ENCODE measurements around the gene LIN37. TPM values are rescaled to one million over a fixed set of nuclear protein-coding genes. Genes with fewer than 3 reads are reported as not detected.
A peak's percentile ranks its signal among the peaks of the same experiment; 100 is the strongest.

The LIN37 gene
- total and polyA plus RNA-seq, 2 of the 13 experiments (the other 11 are each of a cell fraction or from before 2014, with no cell fraction given), result 6.3 to 8.7 TPM

GRCh38 chr19:35716801-35717664 is 31.3 kb upstream of the LIN37 start:
- peak overlapping the region; percentile 78 for H3K27ac ChIP-seq (ENCODE audit: extremely low read length, insufficient read depth, low read length)
- in situ Hi-C loops (cut with HindIII; ENCODE audit: extremely low pct_ligation_motif_present, low pct_unique_long_range_greater_than_20kb), result loop anchor here (5.0 kb wide), 1 partner anchor 170 kb away; the partner anchor contains the start of gene TMEM147
- TSS peak; percentile 41 for BruUV-seq (replicated peaks)
- CTCF ChIA-PET (ENCODE audit: low intra/inter-chr PET ratio, low total read pairs), result interaction anchor here (0.5 to 7.0 kb wide), 7 partner anchors 15 to 215 kb away, joined by 3 to 201 read pairs (median 7); no protein-coding TSS in a partner anchor
- intact Hi-C loops (cut with micrococcal nuclease; ENCODE audit: unreplicated experiment), result loop anchor here (1.0 kb wide), 2 partner anchors 23 to 168 kb away; no protein-coding TSS in a partner anchor
- peaks cover 8% of the 10 kb centered on the region for H4K20me1 ChIP-seq (ENCODE audit: insufficient read depth, low read length)
- H3K27me3 ChIP-seq (ENCODE audit: control insufficient read depth in 1 of 2, insufficient read depth in 2 of 2, low read length in 2 of 2), result no peaks in the 10 kb centered on the region
- H2AFZ ChIP-seq (ENCODE audit: low read length), result peak overlapping the region; percentile 12
- WGBS (ENCODE audit: low lambda C conversion rate), result under 1% methylated on average over 19 of the region's 77 CpGs
- H3K79me2 ChIP-seq (ENCODE audit: insufficient read depth, low read length), result peaks cover 21% of the 10 kb centered on the region
- peaks cover 4 to 15% of the 10 kb centered on the region in 2 experiments for H3K36me3 ChIP-seq (replicated peaks in 1 of 2; ENCODE audit: control insufficient read depth in 1 of 2, insufficient read depth in 2 of 2, low read length in 2 of 2)
- ATAC-seq (peak; percentile 82), FAIRE-seq (peak; percentile 87), DNase-seq (ENCODE audit: low spot score) (peak; percentile 93)
- POLR2A ChIA-PET, result no interaction called here
- peak overlapping the region; percentile 96 for H3K4me2 ChIP-seq (ENCODE audit: low read depth, low read length)
- H3K9me3 ChIP-seq (ENCODE audit: low read length), result no peaks in the 10 kb centered on the region
- peaks cover 34% of the 10 kb centered on the region for H3K4me1 ChIP-seq (ENCODE audit: insufficient read depth, low read length)
- peak overlapping the region; percentile 69 to 91 (median 81) for H3K4me3 ChIP-seq (replicated peaks in 1 of 3; ENCODE audit: insufficient read depth in 1 of 3, low read depth in 2 of 3, low read length in 3 of 3)
- peak overlapping the region; percentile 81 for H3K9ac ChIP-seq (ENCODE audit: insufficient read depth, low read depth, low read length)
- TF ChIP-seq, protein P1, sequence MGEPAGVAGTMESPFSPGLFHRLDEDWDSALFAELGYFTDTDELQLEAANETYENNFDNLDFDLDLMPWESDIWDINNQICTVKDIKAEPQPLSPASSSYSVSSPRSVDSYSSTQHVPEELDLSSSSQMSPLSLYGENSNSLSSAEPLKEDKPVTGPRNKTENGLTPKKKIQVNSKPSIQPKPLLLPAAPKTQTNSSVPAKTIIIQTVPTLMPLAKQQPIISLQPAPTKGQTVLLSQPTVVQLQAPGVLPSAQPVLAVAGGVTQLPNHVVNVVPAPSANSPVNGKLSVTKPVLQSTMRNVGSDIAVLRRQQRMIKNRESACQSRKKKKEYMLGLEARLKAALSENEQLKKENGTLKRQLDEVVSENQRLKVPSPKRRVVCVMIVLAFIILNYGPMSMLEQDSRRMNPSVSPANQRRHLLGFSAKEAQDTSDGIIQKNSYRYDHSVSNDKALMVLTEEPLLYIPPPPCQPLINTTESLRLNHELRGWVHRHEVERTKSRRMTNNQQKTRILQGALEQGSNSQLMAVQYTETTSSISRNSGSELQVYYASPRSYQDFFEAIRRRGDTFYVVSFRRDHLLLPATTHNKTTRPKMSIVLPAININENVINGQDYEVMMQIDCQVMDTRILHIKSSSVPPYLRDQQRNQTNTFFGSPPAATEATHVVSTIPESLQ (CRISPR knock-in tag; conservative IDR thresholded peaks at IDR 0.05), result no peak; the same call in 1 of the 2 replicates
- TF ChIP-seq ZNF737 (CRISPR knock-in tag; IDR thresholded peaks at IDR 0.05; ENCODE audit: borderline replicate concordance) (no peak), ZNF143 (CRISPR knock-in tag; IDR thresholded peaks at IDR 0.05) (peak; percentile 95), ZNF20 (CRISPR knock-in tag; IDR thresholded peaks at IDR 0.05) (no peak), ZNF441 (CRISPR knock-in tag; IDR thresholded peaks at IDR 0.05; ENCODE audit: borderline replicate concordance) (peak; percentile 96), FOXM1 (CRISPR knock-in tag; IDR thresholded peaks at IDR 0.05) (no peak), ZNF674 (CRISPR knock-in tag; IDR thresholded peaks at IDR 0.05; ENCODE audit: low read depth) (no peak), FOXO1 (CRISPR knock-in tag; IDR thresholded peaks at IDR 0.05) (no peak), ZNF501 (CRISPR knock-in tag; IDR thresholded peaks at IDR 0.05) (peak; percentile 86), ETV5 (CRISPR knock-in tag; IDR thresholded peaks at IDR 0.05; ENCODE audit: borderline replicate concordance) (0 out of 2 replicates have a peak, but pooled peaks have one; percentile 5), ZBTB49 (CRISPR knock-in tag; IDR thresholded peaks at IDR 0.05; ENCODE audit: borderline replicate concordance) (no peak), ZNF558 (CRISPR knock-in tag; IDR thresholded peaks at IDR 0.05; ENCODE audit: borderline replicate concordance) (peak; percentile 75; the same call in 1 of the 2 replicates), PHF21A (CRISPR knock-in tag; IDR thresholded peaks at IDR 0.05) (peak; percentile 82), GATAD2A (CRISPR knock-in tag; IDR thresholded peaks at IDR 0.05) (peak; percentile 36)
- TF ChIP-seq, protein P2, sequence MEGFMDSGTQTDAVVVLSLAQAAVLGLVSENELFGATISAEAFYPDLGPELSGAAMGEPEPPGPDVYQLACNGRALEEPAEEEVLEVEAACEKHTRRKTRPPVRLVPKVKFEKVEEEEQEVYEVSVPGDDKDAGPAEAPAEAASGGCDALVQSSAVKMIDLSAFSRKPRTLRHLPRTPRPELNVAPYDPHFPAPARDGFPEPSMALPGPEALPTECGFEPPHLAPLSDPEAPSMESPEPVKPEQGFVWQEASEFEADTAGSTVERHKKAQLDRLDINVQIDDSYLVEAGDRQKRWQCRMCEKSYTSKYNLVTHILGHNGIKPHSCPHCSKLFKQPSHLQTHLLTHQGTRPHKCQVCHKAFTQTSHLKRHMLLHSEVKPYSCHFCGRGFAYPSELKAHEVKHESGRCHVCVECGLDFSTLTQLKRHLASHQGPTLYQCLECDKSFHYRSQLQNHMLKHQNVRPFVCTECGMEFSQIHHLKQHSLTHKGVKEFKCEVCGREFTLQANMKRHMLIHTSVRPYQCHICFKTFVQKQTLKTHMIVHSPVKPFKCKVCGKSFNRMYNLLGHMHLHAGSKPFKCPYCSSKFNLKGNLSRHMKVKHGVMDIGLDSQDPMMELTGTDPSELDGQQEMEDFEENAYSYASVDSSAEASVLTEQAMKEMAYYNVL (CRISPR knock-in tag; IDR thresholded peaks at IDR 0.05; ENCODE audit: borderline replicate concordance), result peak; percentile 57
